Measurements from ENCODE around the gene TNKS1BP1.

DNA sequence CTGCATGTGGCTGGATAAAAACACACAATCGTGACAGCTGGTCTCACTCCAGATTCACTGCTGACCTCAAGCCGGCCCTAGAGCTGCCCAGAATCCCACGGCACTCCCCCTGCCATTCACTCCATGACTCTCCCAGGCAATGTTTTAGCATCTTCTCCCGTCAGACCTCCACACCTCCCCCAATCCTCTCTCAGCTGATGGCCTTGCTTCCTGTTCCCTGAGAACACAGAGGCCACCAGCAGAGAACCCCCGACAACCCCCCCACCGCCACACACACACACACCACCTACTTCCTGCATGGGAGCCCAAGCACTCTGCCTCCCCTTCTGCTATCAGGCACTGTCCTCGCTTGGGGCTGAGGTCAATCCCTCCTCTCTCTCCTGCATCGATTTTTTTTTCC is 9.3 kb downstream of the TNKS1BP1 start:
- TF ChIP-seq, protein P1, sequence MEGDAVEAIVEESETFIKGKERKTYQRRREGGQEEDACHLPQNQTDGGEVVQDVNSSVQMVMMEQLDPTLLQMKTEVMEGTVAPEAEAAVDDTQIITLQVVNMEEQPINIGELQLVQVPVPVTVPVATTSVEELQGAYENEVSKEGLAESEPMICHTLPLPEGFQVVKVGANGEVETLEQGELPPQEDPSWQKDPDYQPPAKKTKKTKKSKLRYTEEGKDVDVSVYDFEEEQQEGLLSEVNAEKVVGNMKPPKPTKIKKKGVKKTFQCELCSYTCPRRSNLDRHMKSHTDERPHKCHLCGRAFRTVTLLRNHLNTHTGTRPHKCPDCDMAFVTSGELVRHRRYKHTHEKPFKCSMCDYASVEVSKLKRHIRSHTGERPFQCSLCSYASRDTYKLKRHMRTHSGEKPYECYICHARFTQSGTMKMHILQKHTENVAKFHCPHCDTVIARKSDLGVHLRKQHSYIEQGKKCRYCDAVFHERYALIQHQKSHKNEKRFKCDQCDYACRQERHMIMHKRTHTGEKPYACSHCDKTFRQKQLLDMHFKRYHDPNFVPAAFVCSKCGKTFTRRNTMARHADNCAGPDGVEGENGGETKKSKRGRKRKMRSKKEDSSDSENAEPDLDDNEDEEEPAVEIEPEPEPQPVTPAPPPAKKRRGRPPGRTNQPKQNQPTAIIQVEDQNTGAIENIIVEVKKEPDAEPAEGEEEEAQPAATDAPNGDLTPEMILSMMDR (IDR thresholded peaks at IDR 0.05; ENCODE audit: low read depth, low read length, poor library complexity, severe bottlenecking) = no peak
- TF ChIP-seq EZH2phosphoT487 (IDR thresholded peaks at IDR 0.05; ENCODE audit: borderline replicate concordance, low read length) = no peak
